Heart left ventricle (tissue), 16 donors: Measurements from ENCODE around the gene STPG1. TPM values are rescaled to one million over a fixed set of nuclear protein-coding genes. Genes with fewer than 3 reads are reported as not detected.

Experiments used
- ATAC-seq, 4 donors: fragments of 200-7000 bp; cut with Tn5 transposase; one replicate each; pipeline ENCODE4 v1.9.1; 2020 to 2022; ENCODE audit warnings: moderate library complexity in 4 of 4, mild to moderate bottlenecking in 3 of 4, moderate number of reproducible peaks in 1 of 4
- DNase-seq, 5 donors: peaks; one replicate each; pipeline ENCODE4 v3.0.0-alpha.2; 2020
- H3K27ac ChIP-seq, 12 donors: fragments of 200-600 bp; sonication (generic) in 4 of 12; one replicate each; pipeline versions ENCODE4 v1.5.0 to v1.8.0; 2016 to 2022; ENCODE audit warnings: mild to moderate bottlenecking in 2 of 12
- H3K27me3 ChIP-seq, 9 donors: fragments of 200-600 bp; sonication (generic) in 2 of 9; one replicate each; pipeline versions ENCODE4 v1.5.1 to v1.8.0; 2016 to 2022; ENCODE audit warnings: mild to moderate bottlenecking in 3 of 9
- H3K36me3 ChIP-seq, 9 donors: fragments of 200-600 bp; sonication (generic) in 2 of 9; one replicate each; pipeline versions ENCODE4 v1.5.0 to v1.8.0; 2018 to 2022; ENCODE audit warnings: mild to moderate bottlenecking in 2 of 9
- H3K4me1 ChIP-seq, 12 donors: fragments of 200-600 bp; sonication (generic) in 4 of 12; one replicate each; pipeline versions ENCODE4 v1.5.0 to v1.8.0; 2016 to 2022; ENCODE audit warnings: mild to moderate bottlenecking in 3 of 12
- H3K4me3 ChIP-seq, 12 donors: fragments of 200-600 bp; sonication (generic) in 4 of 12; one replicate each; pipeline versions ENCODE4 v1.5.0 to v1.8.0; 2017 to 2022; ENCODE audit warnings: mild to moderate bottlenecking in 9 of 12, moderate library complexity in 4 of 12
- H3K9me3 ChIP-seq, 12 donors: fragments of 200-600 bp; sonication (generic) in 4 of 12; one replicate each; pipeline versions ENCODE4 v1.5.0 to v1.8.0; 2016 to 2022; ENCODE audit warnings: mild to moderate bottlenecking in 1 of 12
- POLR2A ChIP-seq, 2 donors: fragments of 450-650 bp; IDR thresholded peaks; one replicate each; pipeline ENCODE4 v1.6.1; 2017; ENCODE audit warnings: antibody characterized with exemption in 2 of 2, mild to moderate bottlenecking in 2 of 2, moderate library complexity in 2 of 2
- WGBS, 4 donors: extraction: QIAGEN DNeasy Blood & Tissue Kit in 2 of 4; methylation state at CpG; one replicate each; pipeline versions ENCODE4 v1.1.5 to v1.1.7; 2013 to 2018; 5-methylcytosine and 5-hydroxymethylcytosine counted together
- intact Hi-C, 10 donors: fragments of 100-400 bp; cut with DNase I; formaldehyde crosslinking; loops; one replicate each; pipeline versions ENCODE4 v1.11.1 to v1.14.2; 2022
- polyA plus RNA-seq, 2 donors: library from polyadenylated mRNA; stranded (reverse); fragments of 200-250 nt; gene quantifications; one replicate each; pipeline ENCODE4 v1.2.3, GENCODE V29; 2013
- total RNA-seq, 9 donors: library from RNA; depleted of rRNA in 2 of 9; stranded (reverse); fragments of >200 nt in 2 of 9; fragmentation: NEBNext Ultra II Directional in 3 of 9; extraction: Animal tissue kit (Norgen Biotek cat#: 25700) in 3 of 9; gene quantifications; one replicate each; pipeline versions ENCODE4 v1.1.0 to v1.2.4, GENCODE V29; 2016 to 2023
- TF ChIP-seq, protein P1 (sequence below), 12 donors: fragments of 200-600 bp; sonication (generic) in 4 of 12; IDR thresholded peaks; one replicate each; pipeline versions ENCODE4 v1.5.0 to v1.8.0; 2018 to 2022; ENCODE audit warnings: antibody characterized with exemption in 12 of 12, mild to moderate bottlenecking in 5 of 12
- donor health status: ischemic (EF 13 %, LVEDD 7.1; RV severe dilation, severe dysfunction).
- donor health status: healthy with polysubstance abuse.
- donor health status: DM: no; HTN: yes; CAD: no.
- donor health status: DM: no; HTN: no; CAD: no.
- donor health status: ischemic (EF 25% LVEDD 6.9; RV normal size, moderate dysfunction).
- donor health status: ischemic (EF 25% LVEDD 5.7; RV mildly dilated, moderate dysfunction).
- donor health status: healthy.
- donor health status: DM: yes; HTN: yes; CAD: no.
- donor health status: ischemic (EF 35%, LVEDD 5.7; RV mildly dilated, moderate dysfunction).
- donor health status: nonischemic (EF 11% LVEDD 7.7; RV severe dilation, severe dysfunction).
- donor health status: DM: yes; HTN: yes; CAD: no.
- donor health status: PGD.
- donor health status: ischemic (EF 29% LVEDD 5.4; RV normal size, mild dysfunction).
- donor health status: nonischemic (EF 23%, LVEDD 6.1; RV moderate dilation, normal function).

STPG1 gene
- total and polyA plus RNA-seq, 11 donors = 3.8 to 6.9 (median 4.8) TPM

- intact Hi-C loops = loop anchor here in 1 of 10 donors (5.0 to 10.0 kb wide), 2 partner anchors 60 to 93 kb away; no protein-coding TSS in a partner anchor
- ATAC-seq = no peak
- TF ChIP-seq, protein P1, sequence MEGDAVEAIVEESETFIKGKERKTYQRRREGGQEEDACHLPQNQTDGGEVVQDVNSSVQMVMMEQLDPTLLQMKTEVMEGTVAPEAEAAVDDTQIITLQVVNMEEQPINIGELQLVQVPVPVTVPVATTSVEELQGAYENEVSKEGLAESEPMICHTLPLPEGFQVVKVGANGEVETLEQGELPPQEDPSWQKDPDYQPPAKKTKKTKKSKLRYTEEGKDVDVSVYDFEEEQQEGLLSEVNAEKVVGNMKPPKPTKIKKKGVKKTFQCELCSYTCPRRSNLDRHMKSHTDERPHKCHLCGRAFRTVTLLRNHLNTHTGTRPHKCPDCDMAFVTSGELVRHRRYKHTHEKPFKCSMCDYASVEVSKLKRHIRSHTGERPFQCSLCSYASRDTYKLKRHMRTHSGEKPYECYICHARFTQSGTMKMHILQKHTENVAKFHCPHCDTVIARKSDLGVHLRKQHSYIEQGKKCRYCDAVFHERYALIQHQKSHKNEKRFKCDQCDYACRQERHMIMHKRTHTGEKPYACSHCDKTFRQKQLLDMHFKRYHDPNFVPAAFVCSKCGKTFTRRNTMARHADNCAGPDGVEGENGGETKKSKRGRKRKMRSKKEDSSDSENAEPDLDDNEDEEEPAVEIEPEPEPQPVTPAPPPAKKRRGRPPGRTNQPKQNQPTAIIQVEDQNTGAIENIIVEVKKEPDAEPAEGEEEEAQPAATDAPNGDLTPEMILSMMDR (IDR thresholded peaks at IDR 0.05) = no peak
- no peak for TF ChIP-seq POLR2A (IDR thresholded peaks at IDR 0.05)
- peaks cover 0 to 9% (median 0%) of the 10 kb centered on the region in 9 donors for H3K36me3 ChIP-seq
- H3K27ac ChIP-seq = no peak overlapping the region
- H3K9me3 ChIP-seq = no peaks in the 10 kb centered on the region
- no peak overlapping the region for H3K4me3 ChIP-seq
- no peak for DNase-seq
- WGBS, 4 donors = 70 to 93% (median 89%) methylated on average over 1 of the region's 1 CpG
- H3K27me3 ChIP-seq = no peaks in the 10 kb centered on the region
- peaks cover 0 to 39% (median 15%) of the 10 kb centered on the region in 12 donors for H3K4me1 ChIP-seq
Observed at GRCh38 chr1:24387636-24388175, 25.9 kb downstream of the STPG1 start.

DNA sequence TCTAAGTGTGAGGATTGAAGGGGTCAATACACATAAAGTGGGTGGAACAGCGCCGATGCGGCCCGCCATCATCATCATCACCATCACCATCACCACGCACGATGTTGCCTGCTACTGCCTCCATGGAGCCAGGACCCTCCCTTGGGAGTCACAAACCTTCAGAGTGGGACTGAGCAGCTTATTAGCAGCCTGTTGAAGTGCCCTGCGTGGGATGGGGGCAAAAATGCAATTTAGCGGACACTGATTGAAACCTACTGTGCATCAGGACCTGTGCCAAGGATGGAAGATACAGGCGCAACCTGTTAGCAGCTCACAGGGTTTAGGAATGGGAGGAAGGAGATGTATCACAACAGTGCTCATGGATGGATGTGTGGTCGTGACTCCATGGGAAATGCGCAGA, 26.7 kb downstream of the STPG1 start:
- intact Hi-C loops = loop anchor here in 1 of 10 donors (5.0 to 10.0 kb wide), 2 partner anchors 60 to 92 kb away; no protein-coding TSS in a partner anchor
- Histone ChIP-seq H3K4me1 (peaks cover 0 to 32% (median 10%) of the 10 kb centered on the region in 12 donors), H3K4me3 (no peak overlapping the region), H3K9me3 (no peaks in the 10 kb centered on the region), H3K36me3 (peaks cover 0 to 16% (median 0%) of the 10 kb centered on the region in 9 donors), H3K27ac (no peak overlapping the region), H3K27me3 (no peaks in the 10 kb centered on the region)
- DNase-seq (no peak), ATAC-seq (no peak)
- TF ChIP-seq POLR2A (IDR thresholded peaks at IDR 0.05) = no peak
- TF ChIP-seq, protein P1 (IDR thresholded peaks at IDR 0.05) = no peak
- WGBS, 4 donors = 92 to 95% (median 93%) methylated on average over 11 of the region's 11 CpGs

GRCh38 chr1:24386241-24386640, 27.3 kb downstream of the STPG1 start:
- intact Hi-C loops = loop anchor here in 1 of 10 donors (5.0 to 10.0 kb wide), 2 partner anchors 59 to 91 kb away; no protein-coding TSS in a partner anchor
- Histone ChIP-seq H3K27me3 (no peaks in the 10 kb centered on the region), H3K36me3 (peaks cover 0 to 19% (median 0%) of the 10 kb centered on the region in 9 donors), H3K4me1 (peaks cover 0 to 25% (median 4%) of the 10 kb centered on the region in 12 donors), H3K27ac (no peak overlapping the region), H3K4me3 (no peak overlapping the region), H3K9me3 (no peaks in the 10 kb centered on the region)
- DNase-seq (no peak), ATAC-seq (no peak)
- TF ChIP-seq, protein P1 (IDR thresholded peaks at IDR 0.05) = no peak
- no peak for TF ChIP-seq POLR2A (IDR thresholded peaks at IDR 0.05)
- WGBS, 4 donors = 71 to 90% (median 85%) methylated on average over 9 of the region's 9 CpGs

GRCh38 chr1:24385160-24385940, 28.2 kb downstream of the STPG1 start:
- no peak for DNase-seq
- peak overlapping the region in 1 of 12 donors; percentile 69 for H3K27ac ChIP-seq
- no peaks in the 10 kb centered on the region for H3K9me3 ChIP-seq
- H3K36me3 ChIP-seq = peaks cover 0 to 19% (median 0%) of the 10 kb centered on the region in 9 donors
- TF ChIP-seq, protein P1 (IDR thresholded peaks at IDR 0.05) = peak in 3 of 12 donors; percentile 10 to 19 (median 10)
- no peak for TF ChIP-seq POLR2A (IDR thresholded peaks at IDR 0.05)
- H3K27me3 ChIP-seq = no peaks in the 10 kb centered on the region
- no peak overlapping the region for H3K4me3 ChIP-seq
- H3K4me1 ChIP-seq = peaks cover 0 to 18% (median 0%) of the 10 kb centered on the region in 12 donors
- 86 to 91% (median 90%) methylated on average over 12 of the region's 12 CpGs for WGBS, 4 donors
- intact Hi-C loops = loop anchor here in 1 of 10 donors (5.0 to 10.0 kb wide), 2 partner anchors 58 to 91 kb away; no protein-coding TSS in a partner anchor
- ATAC-seq = no peak
